NCI-H1930 (cell line): Measurements from ENCODE around the gene GSN.
"Not testable (repeated sequence)": the region's sequence is repeated elsewhere in the genome, so short reads cannot be mapped to it uniquely, and the experiment has no call there.

Source experiments
- DNase-seq, 2 experiments: peaks; one replicate each; lab custom pipeline; 2025; lab: John Stamatoyannopoulos, UW

Gene GSN

GRCh38 chr9:121288673-121289025 is 20.7 kb downstream of the GSN start:
- no peak for DNase-seq

- no peak for DNase-seq
These were observed 21.2 kb downstream of the GSN start for GRCh38 chr9:121289026-121289771.

- DNase-seq, result no peak
These were observed 21.9 kb downstream of the GSN start for GRCh38 chr9:121289772-121290370.

GRCh38 chr9:121291536-121291935 is 23.6 kb downstream of the GSN start:
- DNase-seq, result not testable (repeated sequence)

GRCh38 chr9:121292051-121292450 is 24.1 kb downstream of the GSN start:
- DNase-seq, result no peak

GRCh38 chr9:121292801-121293241 is 24.9 kb downstream of the GSN start:
- no peak for DNase-seq

- no peak for DNase-seq
These were observed 26.3 kb downstream of the GSN start for GRCh38 chr9:121294151-121294743.

- DNase-seq, result no peak
These were observed 27.1 kb downstream of the GSN start for GRCh38 chr9:121294866-121295661.

- no peak for DNase-seq
These were observed 27.8 kb downstream of the GSN start for GRCh38 chr9:121295662-121296191.

- DNase-seq, result no peak
These were observed 28.5 kb downstream of the GSN start for GRCh38 chr9:121296213-121297127.

GRCh38 chr9:121297389-121297788 is 29.4 kb downstream of the GSN start:
- no peak for DNase-seq

- DNase-seq, result no peak
These were observed 30.1 kb downstream of the GSN start for GRCh38 chr9:121298016-121298538.

- no peak for DNase-seq
These were observed 30.9 kb downstream of the GSN start for GRCh38 chr9:121298689-121299466.

- no peak for DNase-seq
These were observed 31.7 kb downstream of the GSN start for GRCh38 chr9:121299467-121300282.

GRCh38 chr9:121300283-121301119 is 32.5 kb downstream of the GSN start:
- no peak for DNase-seq

- DNase-seq, result no peak
These were observed 33.9 kb downstream of the GSN start for GRCh38 chr9:121301881-121302286.

GRCh38 chr9:121302341-121302740 is 34.4 kb downstream of the GSN start:
- DNase-seq, result no peak

GRCh38 chr9:121302786-121303185 is 34.8 kb downstream of the GSN start:
- no peak for DNase-seq
